Measurements from ENCODE around the gene LIPC.

The LIPC gene

GRCh38 chr15:58396181-58396580 lies 35.6 kb upstream of the LIPC start:
- TF ChIP-seq CTCF (IDR thresholded peaks at IDR 0.05; ENCODE audit: low read length, missing control alignments), result no peak
- no peak overlapping the region for H3K4me3 ChIP-seq (replicated peaks; ENCODE audit: low read depth, low read length)
- DNase-seq (ENCODE audit: low read depth), result peak; percentile 90

- H3K4me3 ChIP-seq (replicated peaks; ENCODE audit: low read depth, low read length), result no peak overlapping the region
- DNase-seq (ENCODE audit: low read depth), result no peak
- no peak for TF ChIP-seq CTCF (IDR thresholded peaks at IDR 0.05; ENCODE audit: low read length, missing control alignments)
Observed at GRCh38 chr15:58398071-58398470, 33.7 kb upstream of the LIPC start.

GRCh38 chr15:58398643-58399042 lies 33.1 kb upstream of the LIPC start:
- no peak for DNase-seq (ENCODE audit: low read depth)
- no peak for TF ChIP-seq CTCF (IDR thresholded peaks at IDR 0.05; ENCODE audit: low read length, missing control alignments)
- H3K4me3 ChIP-seq (replicated peaks; ENCODE audit: low read depth, low read length), result no peak overlapping the region

- no peak for DNase-seq (ENCODE audit: low read depth)
- H3K4me3 ChIP-seq (replicated peaks; ENCODE audit: low read depth, low read length), result no peak overlapping the region
- no peak for TF ChIP-seq CTCF (IDR thresholded peaks at IDR 0.05; ENCODE audit: low read length, missing control alignments)
Observed at GRCh38 chr15:58399739-58400138, 32.1 kb upstream of the LIPC start.

- no peak overlapping the region for H3K4me3 ChIP-seq (replicated peaks; ENCODE audit: low read depth, low read length)
- no peak for DNase-seq (ENCODE audit: low read depth)
- no peak for TF ChIP-seq CTCF (IDR thresholded peaks at IDR 0.05; ENCODE audit: low read length, missing control alignments)
Observed at GRCh38 chr15:58401276-58401675, 30.5 kb upstream of the LIPC start.

GRCh38 chr15:58401991-58402649 lies 29.7 kb upstream of the LIPC start:
- no peak for TF ChIP-seq CTCF (IDR thresholded peaks at IDR 0.05; ENCODE audit: low read length, missing control alignments)
- no peak overlapping the region for H3K4me3 ChIP-seq (replicated peaks; ENCODE audit: low read depth, low read length)
- peak; percentile 52 for DNase-seq (ENCODE audit: low read depth)

- H3K4me3 ChIP-seq (replicated peaks; ENCODE audit: low read depth, low read length), result no peak overlapping the region
- DNase-seq (ENCODE audit: low read depth), result no peak
- TF ChIP-seq CTCF (IDR thresholded peaks at IDR 0.05; ENCODE audit: low read length, missing control alignments), result no peak
Observed at GRCh38 chr15:58403581-58403980, 28.2 kb upstream of the LIPC start.
